Keratinocyte (primary cell): ENCODE measurements around the gene ZNF664. TPM values are rescaled to one million over a fixed set of nuclear protein-coding genes. Genes with fewer than 3 reads are reported as not detected.
A peak's percentile ranks its signal among the peaks of the same experiment; 100 is the strongest.

Source experiments
- DNase-seq: peaks from one replicate; pipeline ENCODE4 v3.0.0-alpha.2; 2011; ENCODE audit warnings: low read depth, missing footprints, low spot score
- FAIRE-seq: peaks from 2 replicates; lab custom pipeline; 2011; peaks lifted over from hg19 to GRCh38; lab: Jason Lieb, UNC
- H2AFZ ChIP-seq: 2 replicates; pipeline ENCODE4 v1.6.0; 2012; ENCODE audit warnings: low read length, control low read depth, inconsistent platforms; ENCODE audit not compliant: control insufficient read depth
- H3K27ac ChIP-seq: 2 replicates; pipeline ENCODE4 v1.5.1; 2011; ENCODE audit warnings: low read length; ENCODE audit not compliant: control insufficient read depth, insufficient read depth
- H3K27me3 ChIP-seq: 3 replicates; pipeline ENCODE4 v1.6.0; 2011; ENCODE audit warnings: low read length; ENCODE audit not compliant: control insufficient read depth, insufficient read depth; ENCODE audit errors: extremely low read depth
- H3K36me3 ChIP-seq, 2 experiments: 2 replicates in 1 of 2; 3 replicates in 1 of 2; pipeline ENCODE4 v1.5.1; 2011; ENCODE audit warnings: low read length in 2 of 2, mild to moderate bottlenecking in 1 of 2; ENCODE audit not compliant: control insufficient read depth in 2 of 2, insufficient read depth in 2 of 2; ENCODE audit errors: extremely low read depth in 1 of 2
- H3K4me1 ChIP-seq: 3 replicates; pipeline ENCODE4 v1.5.1; 2011; ENCODE audit warnings: low read length; ENCODE audit not compliant: control insufficient read depth, insufficient read depth; ENCODE audit errors: extremely low read depth
- H3K4me2 ChIP-seq: 3 replicates; pipeline ENCODE4 v1.6.0; 2011; ENCODE audit warnings: low read depth, low read length; ENCODE audit not compliant: control insufficient read depth, insufficient read depth; ENCODE audit errors: extremely low read depth
- H3K4me3 ChIP-seq, 3 experiments: fragments of 200-600 bp in 1 of 3; sonication (generic) in 1 of 3; 2 replicates in 2 of 3; 3 replicates in 1 of 3; pipeline ENCODE4 v1.5.1; 2011 to 2016; ENCODE audit warnings: low read length in 3 of 3, mild to moderate bottlenecking in 3 of 3, control low read depth in 2 of 3, inconsistent platforms in 1 of 3, low read depth in 1 of 3, mixed read lengths in 1 of 3, mixed run types in 1 of 3, moderate library complexity in 1 of 3; ENCODE audit not compliant: control insufficient read depth in 2 of 3, insufficient read depth in 2 of 3; ENCODE audit errors: extremely low read depth in 1 of 3
- H3K79me2 ChIP-seq: 2 replicates; pipeline ENCODE4 v1.6.0; 2012; ENCODE audit warnings: low read length; ENCODE audit not compliant: control insufficient read depth, insufficient read depth
- H3K9ac ChIP-seq: 3 replicates; pipeline ENCODE4 v1.6.0; 2011; ENCODE audit warnings: low read length; ENCODE audit not compliant: control insufficient read depth, insufficient read depth; ENCODE audit errors: extremely low read depth
- H3K9me1 ChIP-seq: 3 replicates; pipeline ENCODE4 v1.6.0; 2011; ENCODE audit warnings: low read length; ENCODE audit not compliant: control insufficient read depth, insufficient read depth; ENCODE audit errors: extremely low read depth
- H3K9me3 ChIP-seq: 2 replicates; pipeline ENCODE4 v1.5.1; 2012; ENCODE audit warnings: low read depth, low read length; ENCODE audit not compliant: control insufficient read depth
- H4K20me1 ChIP-seq: 3 replicates; pipeline ENCODE4 v1.6.0; 2011; ENCODE audit warnings: low read length; ENCODE audit not compliant: control insufficient read depth, insufficient read depth; ENCODE audit errors: extremely low read depth
- CTCF ChIP-seq, 3 experiments: IDR thresholded peaks in 1 of 3; conservative IDR thresholded peaks in 1 of 3; optimal IDR thresholded peaks in 1 of 3; 2 replicates in 2 of 3; 3 replicates in 1 of 3; pipeline versions ENCODE3 to v1.5.1; 2011; ENCODE audit warnings: low read length in 3 of 3, mild to moderate bottlenecking in 3 of 3, moderate library complexity in 2 of 3, control low read depth in 1 of 3, inconsistent platforms in 1 of 3; ENCODE audit not compliant: insufficient read depth in 2 of 3; ENCODE audit errors: extremely low read depth in 1 of 3
- EZH2 ChIP-seq: IDR thresholded peaks from one replicate; pipeline ENCODE4 v1.6.1; 2012; ENCODE audit warnings: inconsistent platforms, mild to moderate bottlenecking, low read length, moderate library complexity
- dilution Hi-C: fragments of 300-500 bp; cut with MboI; formaldehyde crosslinking; loops from one replicate; pipeline ENCODE4 v1.7.0; 2020; ENCODE audit warnings: low sequenced_read_pairs; ENCODE audit not compliant: extremely low pct_ligation_motif_present
- polyA minus RNA-seq, 3 experiments: library from RNA; depleted of rRNA, polyadenylated mRNA; stranded (reverse); fragments of >200 nt; gene quantifications; 1 replicate in 1 of 3; 2 replicates in 1 of 3; 3 replicates in 1 of 3; pipeline ENCODE4 v1.2.3, GENCODE V29; 2011
- polyA plus RNA-seq, 5 experiments: library from polyadenylated mRNA; depleted of rRNA in 3 of 5; stranded (reverse) in 3 of 5; stranded (forward) in 1 of 5; unstranded in 1 of 5; fragments of >200 nt; gene quantifications; 1 replicate in 1 of 5; 2 replicates in 3 of 5; 3 replicates in 1 of 5; pipeline versions ENCODE4 v1.2.1 to v1.2.3, GENCODE V29; 2011 to 2012; ENCODE audit warnings: missing spikeins in 2 of 5, low read depth in 1 of 5, low replicate concordance in 1 of 5

The ZNF664 gene
- polyA plus RNA-seq (36.7 to 48.7 TPM (median 39.2 TPM) in 3 replicates), polyA minus RNA-seq (22.0 to 33.7 TPM (median 30.4 TPM) in 3 replicates)
- polyA plus RNA-seq (2011; ENCODE audit: low read depth), result 6.9 TPM
- 28.6 and 52.7 TPM in 2 replicates for polyA plus RNA-seq (2011; cell fraction: cytosol; rRNA removed)
- polyA plus RNA-seq (2011; cell fraction: nucleus; rRNA removed), result 42.4 and 49.1 TPM in 2 replicates
- 24.0 and 35.2 TPM in 2 replicates for polyA plus RNA-seq (2012; ENCODE audit: low replicate concordance)
- 33.2 TPM for polyA minus RNA-seq (2011; cell fraction: cytosol; rRNA and poly(A)+ RNA removed)
- polyA minus RNA-seq (2011; cell fraction: nucleus; rRNA and poly(A)+ RNA removed), result 13.3 and 23.7 TPM in 2 replicates

GRCh38 chr12:123972457-123973401 is at the start of gene ZNF664, which contains the start of gene CCDC92:
Gene ZNF664 (plus strand): TSS chr12:123973215. CDS start chr12:124012145, 38,930 bp downstream.
Gene CCDC92 (minus strand): TSS chr12:123972831. CDS start chr12:123944305, 28,526 bp downstream.
- FAIRE-seq (no peak), DNase-seq (no peak)
- peak within 1 kb of the TSS; percentile 79 for H2AFZ ChIP-seq
- H3K4me3 ChIP-seq, result peak within 1 kb of the TSS; percentile 79 to 88 (median 87)
- peak within 1 kb of the TSS; percentile 58 for H3K27ac ChIP-seq
- peak within 1 kb of the TSS; percentile 76 for H3K9ac ChIP-seq
- no peaks in the 10 kb centered on the region for H3K9me1 ChIP-seq
- peaks cover 18% of the 10 kb centered on the region for H3K79me2 ChIP-seq
- peaks cover 0 to 10% of the 10 kb centered on the region in 2 experiments for H3K36me3 ChIP-seq
- no peaks in the 10 kb centered on the region for H3K9me3 ChIP-seq
- H3K27me3 ChIP-seq, result no peaks in the 10 kb centered on the region
- peaks cover 20% of the 10 kb centered on the region for H3K4me1 ChIP-seq
- no peaks in the 10 kb centered on the region for H4K20me1 ChIP-seq
- dilution Hi-C loops, result no loop called here
- peak in 1 of 3 experiments; percentile 33 for TF ChIP-seq CTCF (optimal IDR thresholded peaks at IDR 0.05 in 1 of 3, IDR thresholded peaks at IDR 0.05 in 1 of 3, conservative IDR thresholded peaks at IDR 0.05 in 1 of 3; ENCODE audit: extremely low read depth in 1 of 3, insufficient read depth in 2 of 3, low read length in 3 of 3)
- TF ChIP-seq EZH2, result no peak
- H3K4me2 ChIP-seq, result peak within 1 kb of the TSS; percentile 96

- H3K27ac ChIP-seq, result no peak overlapping the region
- no peaks in the 10 kb centered on the region for H4K20me1 ChIP-seq
- peaks cover 9% of the 10 kb centered on the region for H3K27me3 ChIP-seq
- no peaks in the 10 kb centered on the region for H3K79me2 ChIP-seq
- no peaks in the 10 kb centered on the region for H3K4me1 ChIP-seq
- FAIRE-seq (no peak), DNase-seq (no peak)
- no peaks in the 10 kb centered on the region for H3K9me1 ChIP-seq
- no peaks in the 10 kb centered on the region for H3K9me3 ChIP-seq
- no peaks in the 10 kb centered on the region for H3K36me3 ChIP-seq
- TF ChIP-seq CTCF (optimal IDR thresholded peaks at IDR 0.05 in 1 of 3, IDR thresholded peaks at IDR 0.05 in 1 of 3, conservative IDR thresholded peaks at IDR 0.05 in 1 of 3; ENCODE audit: extremely low read depth in 1 of 3, insufficient read depth in 2 of 3, low read length in 3 of 3) (no peak), EZH2 (no peak)
- H2AFZ ChIP-seq, result no peak overlapping the region
- dilution Hi-C loops, result no loop called here
- no peak overlapping the region for H3K9ac ChIP-seq
- H3K4me2 ChIP-seq, result no peak overlapping the region
- H3K4me3 ChIP-seq, result no peak overlapping the region
Measured at GRCh38 chr12:123923927-123924326, 49.1 kb upstream of the ZNF664 start.
